NCI-H1105 (cell line): Measurements from ENCODE around the gene CCL7.

Experiments
- DNase-seq: peaks from one replicate; lab custom pipeline; 2025; lab: John Stamatoyannopoulos, UW

The CCL7 gene

DNA sequence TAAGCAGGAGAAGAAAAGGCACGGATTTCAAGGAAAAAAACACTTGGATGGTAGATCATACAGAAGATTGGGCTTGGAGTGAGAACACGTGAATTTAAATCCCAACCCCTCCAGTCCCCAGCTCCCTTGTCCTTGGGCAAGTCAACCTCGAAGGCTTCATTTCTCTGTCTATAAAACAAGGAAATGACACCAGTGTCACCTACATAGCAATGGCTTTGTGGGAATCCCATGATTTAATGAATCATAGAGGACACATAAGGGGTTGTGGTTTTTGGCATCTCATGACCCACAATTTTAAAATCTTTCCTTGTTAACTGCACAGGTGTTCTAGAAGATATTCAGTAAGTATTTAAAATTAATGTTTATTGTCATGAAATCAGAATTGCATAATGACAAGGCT, 23.1 kb upstream of the CCL7 start:
- no peak for DNase-seq

DNA sequence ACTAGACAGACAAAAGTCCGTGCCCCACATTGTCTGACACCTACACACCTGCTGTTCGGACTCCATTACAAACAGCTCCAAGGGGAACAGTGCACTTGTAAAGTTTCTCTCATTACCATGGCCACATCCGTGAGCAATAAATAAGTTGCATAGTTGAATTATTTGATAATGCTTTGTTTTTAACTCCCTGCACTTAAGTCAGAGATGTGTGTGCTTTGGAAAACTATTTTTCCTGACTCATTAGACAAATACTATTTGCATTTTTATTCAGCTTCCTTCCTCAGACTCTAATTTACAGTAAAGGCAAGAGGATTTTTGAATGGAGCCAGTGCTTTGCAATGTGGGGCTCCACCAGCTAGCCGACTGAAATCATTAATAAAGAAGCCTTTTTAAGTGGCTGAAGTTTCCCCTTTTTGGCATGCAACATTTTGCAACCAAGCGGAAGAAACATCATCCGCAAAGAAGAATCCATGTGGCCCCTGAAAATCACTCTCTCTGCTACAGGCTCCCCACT, 21.5 kb upstream of the CCL7 start:
- DNase-seq, result no peak

DNA sequence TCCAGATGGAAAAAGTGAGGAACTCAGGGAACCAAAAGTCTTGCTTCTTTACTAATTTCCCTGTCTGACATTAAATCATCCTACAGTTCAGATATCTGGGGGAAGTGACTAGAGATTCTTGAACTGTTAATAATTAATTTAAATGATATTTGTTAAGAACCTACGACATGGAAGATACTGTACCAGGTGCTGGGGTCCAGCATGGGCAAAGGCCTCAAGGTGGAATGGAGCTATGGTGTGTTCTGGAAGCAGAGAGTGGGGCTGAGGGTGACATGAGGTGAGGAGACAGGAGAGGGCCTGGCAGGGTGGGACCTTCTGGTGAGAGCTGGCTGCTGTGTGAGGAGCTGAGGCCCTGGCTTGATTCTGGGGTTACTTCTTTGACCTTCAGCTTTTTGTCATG, 21.0 kb upstream of the CCL7 start:
- DNase-seq, result no peak

DNA sequence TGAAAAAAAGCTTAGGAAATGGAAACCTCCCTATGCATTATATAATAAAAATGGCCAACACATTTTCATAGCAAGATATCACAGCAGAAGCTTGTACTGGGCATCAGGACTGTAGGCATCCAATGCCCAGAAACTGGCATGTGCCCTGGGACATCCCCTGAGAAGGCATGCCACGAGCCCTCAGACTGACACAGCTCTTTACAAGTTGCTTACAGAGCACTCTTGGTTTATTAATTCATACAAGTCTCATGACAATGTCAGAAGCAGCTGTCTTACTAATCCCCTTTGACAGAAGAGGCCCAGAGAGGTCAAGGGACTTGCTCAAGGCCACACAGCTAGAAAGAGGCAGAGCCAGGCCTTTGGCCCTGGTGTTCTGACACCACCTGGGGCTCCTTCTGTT, 20.5 kb upstream of the CCL7 start:
- DNase-seq, result no peak

DNA sequence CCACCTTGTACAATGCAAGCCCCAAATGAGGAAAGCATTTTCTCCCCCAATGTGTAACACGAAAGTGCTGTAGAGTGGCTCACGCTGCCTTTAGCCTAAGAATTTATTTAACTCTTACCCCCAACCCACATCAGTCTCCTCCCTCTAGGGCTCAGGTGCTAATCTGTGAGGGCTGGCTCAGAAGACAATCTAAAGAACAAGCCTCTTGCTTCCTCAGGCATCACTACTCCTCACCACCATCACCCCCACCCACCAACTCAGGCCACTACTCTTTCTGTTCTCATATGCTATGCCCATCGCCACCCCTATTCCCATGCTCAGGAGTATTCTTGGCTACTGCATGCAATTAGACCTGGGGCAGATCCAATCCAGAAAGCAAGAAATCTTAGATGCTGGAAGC, 18.8 kb upstream of the CCL7 start:
- no peak for DNase-seq

DNA sequence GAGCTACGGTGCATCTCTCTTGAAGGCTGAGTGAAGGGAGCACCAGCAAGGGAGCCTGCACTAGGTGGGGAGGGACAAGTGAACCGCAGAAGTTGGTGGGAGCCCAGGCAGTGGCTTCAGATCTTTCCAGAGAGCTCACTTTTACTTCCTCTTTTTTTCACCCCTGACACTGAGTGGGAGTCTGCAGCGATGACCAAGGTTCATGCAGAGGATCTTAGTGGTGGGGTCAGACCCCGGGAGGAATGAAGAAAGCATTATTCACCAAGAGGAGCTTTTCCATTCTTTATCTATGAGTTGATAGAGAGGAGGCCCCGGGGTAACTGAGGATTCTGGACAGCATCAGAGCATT, 18.0 kb upstream of the CCL7 start:
- no peak for DNase-seq

DNA sequence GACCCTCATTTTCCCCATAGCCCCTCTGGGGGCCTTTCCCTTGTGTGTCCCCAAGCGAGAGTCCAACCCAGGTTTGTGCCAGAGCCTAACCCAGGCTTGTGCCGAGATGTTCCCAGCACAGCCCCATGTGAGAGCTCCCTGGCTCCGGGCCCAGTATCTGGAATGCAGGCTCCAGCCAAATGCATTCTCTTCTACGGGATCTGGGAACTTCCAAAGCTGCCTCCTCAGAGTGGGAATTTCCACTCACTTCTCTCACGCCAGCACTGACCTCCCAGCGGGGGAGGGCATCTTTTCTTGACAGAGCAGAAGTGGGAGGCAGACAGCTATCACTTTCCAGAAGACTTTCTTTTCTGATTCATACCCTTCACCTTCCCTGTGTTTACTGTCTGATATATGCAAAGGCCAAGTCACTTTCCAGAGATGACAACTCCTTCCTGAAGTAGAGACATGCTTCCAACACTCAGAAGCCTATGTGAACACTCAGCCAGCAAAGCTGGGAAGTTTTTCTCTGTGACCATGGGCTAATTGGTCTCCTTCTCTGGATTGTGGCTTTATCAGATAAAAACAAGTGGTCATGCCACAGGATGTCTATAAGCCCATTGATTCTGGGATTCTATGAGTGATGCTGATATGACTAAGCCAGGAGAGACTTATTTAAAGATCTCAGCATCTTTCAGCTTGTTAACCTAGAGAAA, 17.4 kb upstream of the CCL7 start:
- DNase-seq, result no peak

DNA sequence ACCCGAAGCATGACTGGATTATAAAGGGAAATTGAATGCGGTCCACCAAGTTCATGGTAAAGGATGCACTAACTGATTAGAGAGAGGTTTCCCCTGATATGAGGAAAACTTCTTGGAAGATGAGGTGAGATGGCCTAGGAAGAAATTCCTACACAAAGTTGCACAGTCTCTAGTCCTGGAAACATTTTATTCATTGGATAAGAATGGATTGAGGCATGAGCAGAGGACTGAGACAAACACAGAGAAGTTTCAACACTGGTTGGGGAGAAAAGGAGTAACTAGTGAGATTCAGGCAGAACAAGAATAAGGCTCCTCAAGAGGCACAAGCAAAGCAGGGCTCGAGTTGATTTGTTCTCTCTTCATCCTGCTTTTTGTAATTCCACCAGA, 16.9 kb upstream of the CCL7 start:
- no peak for DNase-seq

DNA sequence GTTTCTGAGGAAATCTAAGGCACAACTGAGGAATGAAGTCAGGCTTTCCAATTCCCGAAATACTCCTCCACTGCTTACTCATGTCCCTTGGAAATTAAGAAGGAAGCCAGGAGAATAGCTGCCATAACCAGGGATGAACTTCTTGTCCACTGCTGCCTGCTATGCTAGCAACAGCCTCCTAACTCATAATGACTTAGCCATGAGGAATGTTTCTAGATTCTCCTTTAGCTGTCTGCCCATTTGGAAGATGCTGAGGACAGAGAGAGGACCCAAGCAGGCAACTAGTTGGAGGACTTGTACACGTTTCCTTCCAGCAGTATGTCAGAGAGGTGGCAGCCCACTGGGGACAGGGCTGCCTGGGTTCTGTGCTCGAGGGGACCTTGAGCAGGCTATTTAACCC, 15.9 kb upstream of the CCL7 start:
- DNase-seq, result no peak

DNA sequence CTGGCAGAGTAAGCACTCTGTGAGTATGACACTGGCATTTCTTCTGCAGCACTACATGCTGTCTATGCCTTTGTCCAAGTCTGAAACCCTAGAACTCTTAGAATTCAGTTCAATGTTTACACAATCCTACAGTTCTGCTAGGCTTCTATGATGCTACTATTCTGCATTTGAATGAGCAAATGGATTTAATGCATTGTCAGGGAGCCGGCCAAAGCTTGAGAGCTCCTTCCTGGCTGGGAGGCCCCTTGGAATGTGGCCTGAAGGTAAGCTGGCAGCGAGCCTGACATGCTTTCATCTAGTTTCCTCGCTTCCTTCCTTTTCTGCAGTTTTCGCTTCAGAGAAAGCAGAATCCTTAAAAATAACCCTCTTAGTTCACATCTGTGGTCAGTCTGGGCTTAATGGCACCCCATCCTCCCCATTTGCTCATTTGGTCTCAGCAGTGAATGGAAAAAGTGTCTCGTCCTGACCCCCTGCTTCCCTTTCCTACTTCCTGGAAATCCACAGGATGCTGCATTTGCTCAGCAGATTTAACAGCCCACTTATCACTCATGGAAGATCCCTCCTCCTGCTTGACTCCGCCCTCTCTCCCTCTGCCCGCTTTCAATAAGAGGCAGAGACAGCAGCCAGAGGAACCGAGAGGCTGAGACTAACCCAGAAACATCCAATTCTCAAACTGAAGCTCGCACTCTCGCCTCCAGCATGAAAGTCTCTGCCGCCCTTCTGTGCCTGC, 15.2 kb upstream of the CCL7 start, which contains the start of gene CCL2:
Gene CCL2 (plus strand): TSS at position 635 of the 730 bp plus-strand sequence. CDS start 65 bp downstream, at position 700.
- DNase-seq, result no peak

DNA sequence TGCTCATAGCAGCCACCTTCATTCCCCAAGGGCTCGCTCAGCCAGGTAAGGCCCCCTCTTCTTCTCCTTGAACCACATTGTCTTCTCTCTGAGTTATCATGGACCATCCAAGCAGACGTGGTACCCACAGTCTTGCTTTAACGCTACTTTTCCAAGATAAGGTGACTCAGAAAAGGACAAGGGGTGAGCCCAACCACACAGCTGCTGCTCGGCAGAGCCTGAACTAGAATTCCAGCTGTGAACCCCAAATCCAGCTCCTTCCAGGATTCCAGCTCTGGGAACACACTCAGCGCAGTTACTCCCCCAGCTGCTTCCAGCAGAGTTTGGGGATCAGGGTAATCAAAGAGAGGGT, 14.7 kb upstream of the CCL7 start:
- DNase-seq, result no peak

DNA sequence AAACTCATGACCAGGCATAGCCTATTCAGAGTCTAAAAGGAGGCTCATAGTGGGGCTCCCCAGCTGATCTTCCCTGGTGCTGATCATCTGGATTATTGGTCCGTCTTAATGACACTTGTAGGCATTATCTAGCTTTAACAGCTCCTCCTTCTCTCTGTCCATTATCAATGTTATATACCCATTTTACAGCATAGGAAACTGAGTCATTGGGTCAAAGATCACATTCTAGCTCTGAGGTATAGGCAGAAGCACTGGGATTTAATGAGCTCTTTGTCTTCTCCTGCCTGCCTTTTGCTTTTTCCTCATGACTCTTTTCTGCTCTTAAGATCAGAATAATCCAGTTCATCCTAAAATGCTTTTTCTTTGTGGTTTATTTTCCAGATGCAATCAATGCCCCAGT, 14.2 kb upstream of the CCL7 start:
- DNase-seq, result no peak

DNA sequence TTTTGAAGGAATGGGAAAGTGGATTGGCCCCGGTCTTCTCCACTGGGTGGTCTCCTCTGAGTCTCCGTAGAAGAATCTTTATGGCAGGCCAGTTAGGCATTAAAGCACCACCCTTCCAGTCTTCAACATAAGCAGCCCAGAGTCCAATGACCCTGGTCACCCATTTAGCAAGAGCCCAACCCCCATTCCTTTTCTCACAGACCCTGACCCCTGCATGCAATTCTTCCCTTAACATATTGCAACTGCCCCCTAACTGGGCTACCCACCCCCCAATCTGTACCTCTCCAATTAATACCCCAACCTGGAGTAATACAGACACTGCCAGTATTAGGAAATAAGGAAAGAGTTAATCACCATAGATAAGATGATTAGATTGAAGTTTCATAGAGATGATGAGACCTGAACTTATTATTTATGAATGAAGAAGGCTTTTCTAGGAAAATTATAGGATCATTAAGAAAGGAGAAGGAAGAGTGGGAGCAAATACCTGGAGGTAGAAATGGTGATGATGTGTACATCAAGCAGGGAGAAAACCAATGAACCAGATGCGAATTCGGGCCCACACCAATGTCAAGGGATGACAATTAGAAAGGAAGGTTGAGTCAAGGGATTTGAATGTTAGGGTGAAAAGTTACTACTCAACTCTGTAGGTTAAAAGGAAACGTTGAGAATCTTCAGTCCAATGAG, 12.6 kb upstream of the CCL7 start:
- no peak for DNase-seq

DNA sequence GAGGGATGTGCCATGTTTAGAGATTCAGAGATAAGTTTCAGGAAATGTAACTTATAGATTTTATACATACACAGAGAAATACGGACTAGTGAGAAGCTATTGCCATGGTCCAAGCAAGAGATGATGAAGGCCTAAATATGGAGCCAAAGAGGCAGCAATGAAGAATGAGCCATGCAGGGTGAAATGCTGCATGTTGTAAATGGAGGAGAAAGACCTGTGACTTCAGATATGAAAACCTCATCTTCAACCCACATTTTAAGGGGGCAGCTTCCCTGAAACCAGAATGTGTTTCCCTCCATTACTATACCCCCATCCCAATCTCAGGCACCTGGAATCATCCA, 12.1 kb upstream of the CCL7 start:
- no peak for DNase-seq

DNA sequence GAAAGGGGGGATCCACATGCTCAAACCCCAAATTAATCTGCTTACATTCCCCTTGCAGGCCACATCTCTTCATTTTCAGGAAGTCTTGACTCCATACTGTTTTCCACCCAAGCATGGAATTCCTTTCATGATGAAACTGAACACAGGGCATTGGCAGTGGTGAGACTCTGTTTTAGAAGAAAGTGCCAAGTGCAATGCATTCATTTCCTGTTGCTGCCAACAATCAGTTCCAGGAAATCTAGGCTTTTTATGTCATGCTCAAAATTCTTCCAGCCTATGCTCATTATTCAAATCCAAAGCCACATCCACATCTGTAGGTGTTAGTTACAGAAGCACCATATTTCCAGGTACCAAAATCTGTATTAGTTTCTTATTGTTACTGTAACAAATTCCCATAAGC, 10.9 kb upstream of the CCL7 start:
- no peak for DNase-seq

DNA sequence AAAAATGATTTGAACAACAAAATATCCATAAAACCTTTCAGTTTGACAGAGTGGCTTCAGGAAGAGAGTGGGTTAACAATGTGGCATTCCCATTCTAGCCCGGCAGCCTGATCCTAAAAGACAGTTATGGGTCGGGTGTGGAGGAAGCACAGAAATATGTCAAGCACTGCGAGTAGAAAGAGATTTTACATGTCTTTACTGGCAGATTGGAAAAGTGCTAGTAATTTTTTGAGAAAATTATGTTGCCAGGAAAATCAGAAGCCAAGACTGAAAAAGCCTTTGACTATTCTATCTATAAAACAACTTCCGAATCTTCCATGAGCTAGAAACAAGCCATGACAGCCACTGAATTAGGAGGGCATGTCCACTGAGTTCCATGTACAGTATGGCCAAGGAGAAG, 9.2 kb upstream of the CCL7 start:
- no peak for DNase-seq

DNA sequence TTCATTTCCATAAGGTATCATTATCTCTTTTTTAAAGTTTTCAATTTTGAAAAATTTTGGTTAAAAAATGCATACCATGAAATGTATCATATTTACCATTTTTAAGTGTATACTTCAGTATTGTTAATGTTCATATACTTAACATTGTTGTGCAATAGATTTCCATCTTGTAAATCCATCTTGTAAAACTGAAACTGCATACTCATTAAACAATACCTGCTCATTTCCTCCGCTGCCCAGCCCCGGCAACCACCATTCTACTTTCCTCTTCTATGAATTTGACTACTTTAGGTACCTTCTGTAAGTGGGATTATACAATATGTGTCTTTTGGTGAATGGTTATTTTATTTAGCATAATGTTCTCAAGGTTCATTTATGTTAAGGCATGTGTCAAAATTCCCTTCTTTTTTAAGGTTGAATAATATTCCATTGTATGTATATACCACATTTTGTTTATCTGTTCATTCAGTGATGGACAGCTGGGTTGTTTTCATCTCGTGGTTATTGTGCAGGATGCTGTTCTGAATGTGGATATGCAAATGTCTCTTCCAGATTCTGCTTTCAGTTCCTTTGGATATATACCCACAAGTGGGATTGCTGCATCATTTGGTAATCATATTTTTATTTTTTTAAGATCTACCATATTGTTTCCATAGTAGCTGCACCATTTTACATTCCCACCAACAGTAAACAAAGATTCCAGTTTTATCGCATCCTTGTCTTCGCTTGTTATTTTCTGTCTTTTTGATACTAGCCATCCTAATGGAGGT, 8.3 kb upstream of the CCL7 start:
- DNase-seq, result no peak

DNA sequence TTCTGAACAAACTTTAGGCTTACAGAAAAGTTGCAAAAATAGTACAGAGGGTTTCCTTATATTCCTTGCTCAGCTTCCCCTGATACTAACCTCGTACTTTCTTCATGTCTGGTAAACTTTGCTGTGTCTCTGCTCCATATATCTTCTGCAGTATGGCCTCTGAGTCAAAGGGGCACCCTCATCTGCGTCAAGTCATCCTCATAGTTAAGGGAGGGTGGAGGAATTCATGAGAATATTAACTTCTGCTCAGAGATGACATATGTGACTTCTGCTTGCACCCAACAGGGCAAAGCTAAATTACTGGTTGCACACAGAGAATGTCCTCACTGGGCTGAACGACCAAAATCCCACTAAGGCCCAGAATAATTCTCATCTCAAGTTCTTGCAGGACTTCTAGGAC, 4.3 kb upstream of the CCL7 start:
- DNase-seq, result no peak

DNA sequence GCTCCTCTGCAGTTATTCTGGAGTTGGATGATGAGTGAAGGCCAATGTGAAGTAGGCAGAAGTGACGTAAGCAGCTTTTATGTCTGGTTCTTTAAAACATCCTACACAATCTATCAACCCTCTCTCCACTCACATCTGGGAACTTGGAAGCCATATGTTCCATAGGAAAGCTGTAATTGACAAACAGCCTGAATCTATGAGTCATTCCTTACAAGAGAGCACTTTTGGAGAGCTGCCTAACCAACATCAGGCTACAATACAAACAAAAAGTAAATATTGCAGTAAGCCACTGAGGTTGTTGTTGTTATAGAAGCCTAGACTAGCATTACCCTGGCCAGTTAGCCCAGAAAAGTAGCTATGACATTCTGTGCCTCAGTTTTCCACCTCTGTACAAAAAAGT, 5.9 kb downstream of the CCL7 start:
- DNase-seq, result no peak

DNA sequence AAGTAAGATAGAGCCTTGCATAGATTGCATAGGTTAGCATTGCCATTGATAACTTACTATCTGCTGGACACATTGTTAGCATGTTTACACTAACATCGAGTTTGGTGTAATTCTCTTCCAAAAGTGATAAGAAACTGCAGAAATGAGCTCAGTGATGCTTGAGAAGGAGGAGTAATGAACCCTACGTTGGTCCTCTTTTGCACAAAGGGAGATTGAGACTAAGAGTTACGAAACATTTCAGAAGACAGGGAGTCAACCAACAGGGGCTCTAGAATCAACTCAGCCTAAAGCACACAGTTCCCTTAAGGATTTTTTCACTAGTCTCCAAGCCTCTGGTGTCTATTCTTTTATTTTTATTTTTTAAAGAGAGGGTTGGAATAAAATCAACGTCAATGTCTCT, 6.8 kb downstream of the CCL7 start:
- DNase-seq, result no peak

DNA sequence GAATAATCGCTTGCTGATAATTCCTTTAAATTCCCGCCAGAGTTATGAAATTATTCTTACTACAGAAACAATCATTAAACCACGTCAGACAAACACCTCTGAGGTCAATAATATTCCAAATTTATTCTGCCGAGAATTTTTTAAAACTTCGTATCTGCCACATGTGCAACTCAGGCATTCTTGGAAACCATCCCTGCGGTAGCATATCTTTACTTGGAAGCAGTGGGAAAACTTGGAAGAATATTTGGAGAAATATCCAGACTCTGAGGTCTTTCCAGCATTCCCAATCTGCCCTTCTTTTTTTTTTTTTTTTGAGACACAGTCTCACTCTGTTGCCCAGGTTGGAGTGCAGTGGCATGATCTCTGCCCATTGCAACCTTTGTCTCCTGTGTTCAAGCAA, 13.6 kb downstream of the CCL7 start:
- no peak for DNase-seq

DNA sequence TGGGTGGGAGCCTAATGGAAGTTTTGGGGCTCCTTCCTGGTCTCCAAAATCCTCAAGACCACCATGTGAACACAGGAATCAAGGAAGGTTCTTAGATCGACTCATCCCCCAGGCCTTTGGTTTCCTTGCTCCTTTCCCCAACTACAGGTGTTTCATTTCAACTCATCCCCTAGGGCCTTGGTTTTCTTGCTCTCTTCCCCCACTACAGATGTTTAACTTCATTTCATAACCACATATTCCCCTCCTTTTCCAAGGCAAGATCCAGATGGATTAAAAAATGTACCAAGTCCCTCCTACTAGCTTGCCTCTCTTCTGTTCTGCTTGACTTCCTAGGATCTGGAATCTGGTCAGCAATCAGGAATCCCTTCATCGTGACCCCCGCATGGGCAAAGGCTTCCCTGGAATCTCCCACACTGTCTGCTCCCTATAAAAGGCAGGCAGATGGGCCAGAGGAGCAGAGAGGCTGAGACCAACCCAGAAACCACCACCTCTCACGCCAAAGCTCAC, 15.3 kb downstream of the CCL7 start, which contains the start of gene CCL11:
Gene CCL11 (plus strand): TSS at position 457 of the 507 bp plus-strand sequence. CDS start 67 bp downstream, outside the sequence.
- DNase-seq, result no peak
